H1 (cell line): ENCODE results near the gene RGR. TPM values are rescaled to one million over a fixed set of nuclear protein-coding genes. Genes with fewer than 3 reads are reported as not detected.

Experiments used
- CTCF ChIA-PET: fragments of 300-600 bp; sonication (Branson Sonifier 250); formaldehyde crosslinking; loops from one replicate; lab custom pipeline; 2021; ENCODE audit not compliant: partially characterized antibody; lab: Charles Lee
- POLR2A ChIA-PET: fragments of 300-600 bp; sonication (Branson Sonifier 250); formaldehyde crosslinking; loops from one replicate; lab custom pipeline; 2021; ENCODE audit warnings: inconsistent platforms; ENCODE audit not compliant: partially characterized antibody; lab: Charles Lee
- DNase-seq, 2 experiments: peaks; one replicate each; pipeline versions ENCODE4 v3.0.0 to v3.0.0-alpha.2; 2010 to 2022; ENCODE audit warnings: low spot score in 2 of 2, low read depth in 1 of 2, mixed read lengths in 1 of 2
- FAIRE-seq: peaks from 2 replicates; lab custom pipeline; 2011; peaks lifted over from hg19 to GRCh38; lab: Jason Lieb, UNC
- H2AFZ ChIP-seq: 2 replicates; pipeline ENCODE4 v1.8.1; 2012; ENCODE audit warnings: low read length, inconsistent platforms
- H2AK5ac ChIP-seq: 2 replicates; pipeline ENCODE4 v1.6.1; 2013; ENCODE audit warnings: low read depth, low read length
- H2BK120ac ChIP-seq: replicated peaks from 2 replicates; pipeline ENCODE3; 2013; ENCODE audit warnings: low read depth, low read length, inconsistent platforms
- H2BK12ac ChIP-seq: 2 replicates; pipeline ENCODE4 v1.6.1; 2013; ENCODE audit warnings: low read depth, low read length
- H2BK15ac ChIP-seq: 2 replicates; pipeline ENCODE4 v1.6.1; 2013; ENCODE audit warnings: low read length
- H2BK20ac ChIP-seq: 2 replicates; pipeline ENCODE4 v1.6.1; 2013; ENCODE audit warnings: low read length
- H2BK5ac ChIP-seq: 2 replicates; pipeline ENCODE4 v1.6.1; 2013; ENCODE audit warnings: low read depth, low read length
- H3K14ac ChIP-seq: 2 replicates; pipeline ENCODE4 v1.6.1; 2013; ENCODE audit warnings: inconsistent platforms; ENCODE audit not compliant: insufficient read length
- H3K18ac ChIP-seq: 2 replicates; pipeline ENCODE4 v1.6.1; 2013; ENCODE audit warnings: low read length; ENCODE audit errors: extremely low read depth
- H3K23ac ChIP-seq: 2 replicates; pipeline ENCODE4 v1.6.1; 2013; ENCODE audit warnings: inconsistent platforms; ENCODE audit not compliant: insufficient read length
- H3K23me2 ChIP-seq: 2 replicates; pipeline ENCODE4 v1.6.1; 2013; ENCODE audit warnings: low read depth, low read length
- H3K27ac ChIP-seq: 2 replicates; pipeline ENCODE4 v1.6.1; 2011; ENCODE audit warnings: low read depth, low read length, inconsistent platforms
- H3K27me3 ChIP-seq, 4 experiments: replicated peaks in 1 of 4; 1 replicate in 1 of 4; 2 replicates in 3 of 4; pipeline versions ENCODE4 v1.6.1 to v1.8.1; 2011 to 2013; ENCODE audit warnings: low read length in 3 of 4, mild to moderate bottlenecking in 3 of 4, inconsistent platforms in 2 of 4, mixed read lengths in 2 of 4, moderate library complexity in 1 of 4; ENCODE audit not compliant: control insufficient read depth in 3 of 4, insufficient read depth in 3 of 4; ENCODE audit errors: extremely low read depth in 1 of 4
- H3K36me3 ChIP-seq, 4 experiments: 2 replicates each; pipeline versions ENCODE4 v1.6.1 to v1.8.1; 2011 to 2013; ENCODE audit warnings: mild to moderate bottlenecking in 4 of 4, low read length in 3 of 4, moderate library complexity in 2 of 4, control low read depth in 1 of 4, inconsistent platforms in 1 of 4; ENCODE audit not compliant: insufficient read depth in 4 of 4, control insufficient read depth in 2 of 4
- H3K4ac ChIP-seq: replicated peaks from 2 replicates; pipeline ENCODE3; 2013; ENCODE audit warnings: low read length, low read depth, mixed read lengths, inconsistent platforms; ENCODE audit not compliant: insufficient read length
- H3K4me1 ChIP-seq, 4 experiments: replicated peaks in 1 of 4; 1 replicate in 1 of 4; 2 replicates in 3 of 4; pipeline versions ENCODE4 v1.6.1 to v1.8.1; 2011 to 2013; ENCODE audit warnings: low read length in 3 of 4, inconsistent platforms in 2 of 4, mixed read lengths in 1 of 4; ENCODE audit not compliant: insufficient read depth in 4 of 4, control insufficient read depth in 3 of 4
- H3K4me2 ChIP-seq, 2 experiments: 2 replicates each; pipeline versions ENCODE4 v1.6.1 to v1.8.1; 2011 to 2013; ENCODE audit warnings: low read depth in 2 of 2, low read length in 2 of 2, control low read depth in 1 of 2, inconsistent platforms in 1 of 2, mild to moderate bottlenecking in 1 of 2; ENCODE audit not compliant: insufficient read depth in 1 of 2
- H3K4me3 ChIP-seq, 4 experiments: fragments of 200-600, 300-600 bp in 1 of 4; sonication (generic), shearing (Covaris generic), sonication (Bioruptor Twin) in 1 of 4; 2 replicates each; pipeline versions ENCODE4 v1.5.1 to v1.8.1; 2011 to 2016; ENCODE audit warnings: low read length in 4 of 4, low read depth in 3 of 4, control low read depth in 2 of 4, inconsistent platforms in 2 of 4, mild to moderate bottlenecking in 2 of 4, mixed read lengths in 1 of 4, moderate library complexity in 1 of 4; ENCODE audit not compliant: insufficient read depth in 2 of 4; ENCODE audit errors: extremely low read depth in 1 of 4
- H3K56ac ChIP-seq: replicated peaks from 2 replicates; pipeline ENCODE3; 2013; ENCODE audit warnings: low read depth, mild to moderate bottlenecking, mixed read lengths, low read length, inconsistent platforms; ENCODE audit not compliant: insufficient read length
- H3K79me1 ChIP-seq: 2 replicates; pipeline ENCODE4 v1.6.1; 2013; ENCODE audit warnings: low read depth, low read length, control low read depth
- H3K79me2 ChIP-seq, 2 experiments: 2 replicates each; pipeline versions ENCODE4 v1.6.1 to v1.8.1; 2012 to 2013; ENCODE audit warnings: low read length in 2 of 2, mild to moderate bottlenecking in 2 of 2, inconsistent platforms in 1 of 2; ENCODE audit not compliant: insufficient read depth in 2 of 2, control insufficient read depth in 1 of 2
- H3K9ac ChIP-seq, 4 experiments: replicated peaks in 1 of 4; 1 replicate in 1 of 4; 2 replicates in 3 of 4; pipeline versions ENCODE4 v1.6.1 to v1.8.1; 2011 to 2013; ENCODE audit warnings: low read depth in 3 of 4, low read length in 3 of 4, control low read depth in 2 of 4, mild to moderate bottlenecking in 2 of 4, moderate library complexity in 2 of 4, inconsistent platforms in 1 of 4; ENCODE audit errors: extremely low read depth in 1 of 4
- H3K9me3 ChIP-seq, 2 experiments: 2 replicates each; pipeline versions ENCODE4 v1.6.1 to v1.8.1; 2012 to 2013; ENCODE audit warnings: mild to moderate bottlenecking in 2 of 2, moderate library complexity in 2 of 2, control low read depth in 1 of 2, inconsistent platforms in 1 of 2, low read depth in 1 of 2, low read length in 1 of 2, mixed read lengths in 1 of 2; ENCODE audit not compliant: insufficient read depth in 2 of 2
- H4K20me1 ChIP-seq, 2 experiments: replicated peaks in 1 of 2; 2 replicates each; pipeline versions ENCODE3 to v1.8.1; 2011 to 2013; ENCODE audit warnings: inconsistent platforms in 2 of 2, low read length in 2 of 2, mild to moderate bottlenecking in 1 of 2; ENCODE audit not compliant: insufficient read depth in 2 of 2, control insufficient read depth in 1 of 2
- H4K5ac ChIP-seq: 2 replicates; pipeline ENCODE4 v1.6.1; 2013; ENCODE audit warnings: low read length, low read depth, mixed read lengths, inconsistent platforms; ENCODE audit not compliant: insufficient read length
- H4K8ac ChIP-seq: 2 replicates; pipeline ENCODE4 v1.8.0; 2013; ENCODE audit warnings: mild to moderate bottlenecking, moderate library complexity, low read length, inconsistent platforms; ENCODE audit not compliant: insufficient read depth; ENCODE audit errors: extremely low read depth
- H4K91ac ChIP-seq: replicated peaks from 2 replicates; pipeline ENCODE3; 2013; ENCODE audit warnings: low read length, mixed read lengths, inconsistent platforms; ENCODE audit not compliant: insufficient read length
- CEBPB ChIP-seq: IDR thresholded peaks from 2 replicates; pipeline ENCODE4 v1.6.1; 2012; ENCODE audit warnings: low read depth, low read length
- WGBS, 2 experiments: shearing (Covaris generic) in 1 of 2; methylation state at CpG; one replicate each; pipeline versions ENCODE4 v1.1.6 to v1.1.7; 2013 to 2015; ENCODE audit warnings: low lambda C conversion rate in 2 of 2, mixed read lengths in 2 of 2, inconsistent platforms in 1 of 2, low coverage in 1 of 2, missing lambda C conversion rate in 1 of 2; ENCODE audit not compliant: insufficient replicate concordance in 2 of 2, insufficient coverage in 1 of 2, insufficient read length in 1 of 2; ENCODE audit errors: extremely low coverage in 1 of 2, missing lambda C conversion rate in 1 of 2; 5-methylcytosine and 5-hydroxymethylcytosine counted together
- polyA plus RNA-seq, 7 experiments: library from polyadenylated mRNA; depleted of rRNA in 3 of 7; stranded (reverse) in 5 of 7; unstranded in 2 of 7; fragments of >200 nt in 5 of 7; fragments of 200-250 nt in 2 of 7; gene quantifications; 1 replicate in 5 of 7; 2 replicates in 1 of 7; 4 replicates in 1 of 7; pipeline versions ENCODE4 v1.2.1 to v1.2.3, GENCODE V29; 2011 to 2013; ENCODE audit warnings: missing spikeins in 2 of 7, mixed read lengths in 2 of 7
- total RNA-seq: library from RNA; stranded (reverse); fragmentation: NEBNext Ultra II Directional; extraction: Animal tissue kit (Norgen Biotek cat#: 25700); gene quantifications from 2 replicates; pipeline ENCODE4 v1.2.1, GENCODE V29; 2021

RGR gene
- total and polyA plus RNA-seq, 2 of the 8 experiments (the other 6 are each of a cell fraction or from before 2014, with no cell fraction given): not detected

DNA sequence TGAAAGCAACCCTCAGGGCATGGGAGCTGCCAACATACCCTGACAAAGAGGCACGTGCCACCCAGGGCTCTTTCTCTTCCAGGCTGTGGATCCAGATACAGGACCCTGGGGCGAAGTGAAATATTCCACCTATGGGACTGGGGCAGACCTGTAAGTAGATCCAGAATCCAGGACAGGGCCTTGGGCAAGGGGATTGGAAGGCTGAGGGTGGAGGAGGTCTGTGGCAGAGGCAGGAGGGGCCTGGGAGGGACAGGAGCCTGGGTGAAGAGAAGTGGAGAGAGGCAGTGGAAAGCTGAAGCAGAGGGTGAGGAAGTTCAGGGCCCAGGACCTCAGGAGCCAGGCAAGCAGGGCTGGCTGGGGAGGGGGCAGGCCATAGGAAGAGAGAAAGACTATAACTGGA, 33.3 kb upstream of the RGR start:
- Histone ChIP-seq H3K4me1 (peaks cover 0 to 4% (median 0%) of the 10 kb centered on the region in 4 experiments; a peak in 1 of 7 replicates), H2BK5ac (no peak overlapping the region), H2BK20ac (no peak overlapping the region), H3K4me2 (no peak overlapping the region), H3K23me2 (no peaks in the 10 kb centered on the region), H4K8ac (no peak overlapping the region), H3K56ac (no peak overlapping the region), H3K27ac (no peak overlapping the region), H3K18ac (no peak overlapping the region), H3K79me2 (no peaks in the 10 kb centered on the region), H2AFZ (no peak overlapping the region), H3K79me1 (no peaks in the 10 kb centered on the region), H2BK120ac (no peak overlapping the region), H2BK12ac (no peak overlapping the region), H4K5ac (no peak overlapping the region), H2BK15ac (no peak overlapping the region), H2AK5ac (no peak overlapping the region), H4K20me1 (no peaks in the 10 kb centered on the region), H3K36me3 (no peaks in the 10 kb centered on the region), H3K23ac (no peak overlapping the region), H3K14ac (no peak overlapping the region), H3K9me3 (no peaks in the 10 kb centered on the region), H3K4me3 (no peak overlapping the region), H3K4ac (no peak overlapping the region), H3K27me3 (no peaks in the 10 kb centered on the region), H4K91ac (no peak overlapping the region), H3K9ac (no peak overlapping the region)
- FAIRE-seq (no peak), DNase-seq (no peak)
- ChIA-PET CTCF (interaction anchor here (0.6 to 8.8 kb wide), 17 partner anchors 7 to 340 kb away, joined by 3 to 113 read pairs (median 4); no protein-coding TSS in a partner anchor), POLR2A (no interaction called here)
- TF ChIP-seq CEBPB: no peak
- WGBS, 2 experiments: 84% methylated on average over 2 of the region's 2 CpGs; no CpG with 5 or more reads in 1 of the 2 experiments
